Measurements from ENCODE around the gene KLHL29.

Gene KLHL29

DNA sequence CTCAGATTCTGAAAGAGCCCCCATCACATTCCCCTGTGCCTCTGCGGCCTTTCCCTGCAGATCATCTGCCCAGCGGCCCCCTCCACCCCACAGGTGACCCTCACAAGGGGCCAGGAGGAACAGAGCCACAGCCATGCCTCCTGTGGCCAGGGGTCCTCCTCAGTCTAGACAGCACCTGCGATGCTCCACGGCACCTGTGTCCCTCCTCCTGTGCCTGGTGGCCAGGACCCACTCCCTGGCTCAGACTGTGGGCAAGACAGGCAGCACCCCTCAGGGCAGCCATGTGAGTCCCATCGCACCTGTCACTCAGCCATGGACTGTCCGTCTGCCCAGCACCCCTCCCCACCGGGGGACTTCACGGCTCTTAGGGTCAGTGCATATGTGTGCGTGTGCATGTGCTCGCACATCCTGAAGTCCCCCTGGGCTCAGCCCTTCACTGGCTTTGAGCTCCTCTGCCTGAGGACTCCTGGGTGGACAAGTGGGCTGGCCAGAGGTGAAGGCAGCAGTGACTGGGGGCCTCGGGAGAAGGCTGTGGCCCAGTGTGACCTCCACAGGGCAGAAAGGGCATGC, 304.2 kb downstream of the KLHL29 start:
- DNase-seq = no peak

DNA sequence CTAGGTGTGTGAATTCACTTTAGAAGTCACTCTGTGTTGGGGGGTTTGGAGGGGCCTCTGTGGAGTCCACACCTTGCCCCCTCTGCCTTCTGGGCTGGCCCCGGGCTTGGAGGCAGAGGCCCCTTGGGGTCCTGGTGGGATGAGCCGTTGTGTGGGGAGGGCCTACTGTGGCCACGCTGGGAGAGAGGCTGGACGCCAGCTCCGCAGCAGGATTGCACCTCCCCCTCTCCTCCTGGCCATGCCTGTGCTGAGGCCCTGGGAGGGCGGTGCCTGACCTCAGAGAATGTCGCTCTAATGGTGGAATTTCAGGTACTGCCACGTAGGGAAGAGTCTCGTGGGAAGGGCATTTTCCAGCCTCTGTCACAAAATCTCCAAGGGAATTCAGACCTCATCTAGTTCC, 304.9 kb downstream of the KLHL29 start:
- DNase-seq = no peak

DNA sequence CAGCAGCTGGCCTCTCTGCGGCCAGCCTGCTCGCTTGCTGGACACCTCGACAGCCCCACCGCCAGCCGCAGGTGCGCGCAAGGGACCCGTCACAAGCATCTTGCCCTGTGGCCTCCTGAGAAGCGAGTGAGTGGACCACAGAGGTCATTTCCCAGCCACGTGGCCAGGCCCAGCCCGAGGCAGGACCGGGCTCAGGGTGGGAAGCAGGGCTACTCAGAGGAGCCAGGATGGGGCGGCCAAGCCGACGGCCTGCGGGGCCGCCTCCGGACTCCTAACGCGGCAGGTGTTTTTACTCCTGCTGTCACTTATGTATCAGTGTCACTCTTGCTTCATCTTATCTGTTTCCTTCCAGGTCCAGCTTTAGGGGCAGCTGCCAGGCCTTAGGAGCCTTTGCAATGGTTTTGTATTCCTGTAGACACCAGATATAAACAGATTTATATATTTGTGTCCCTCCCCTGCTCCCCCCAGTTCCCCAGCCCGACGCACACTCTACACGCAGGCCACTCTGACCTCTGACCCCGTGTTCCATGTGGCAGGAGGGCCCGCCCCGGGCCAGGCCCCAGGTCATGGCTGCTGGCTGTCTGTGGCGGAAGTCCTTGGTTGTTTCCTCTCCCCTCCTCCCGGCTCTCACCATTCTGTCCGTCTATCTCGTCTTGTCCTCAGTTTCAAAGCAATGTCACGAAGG, 305.6 kb downstream of the KLHL29 start:
- no peak for DNase-seq

DNA sequence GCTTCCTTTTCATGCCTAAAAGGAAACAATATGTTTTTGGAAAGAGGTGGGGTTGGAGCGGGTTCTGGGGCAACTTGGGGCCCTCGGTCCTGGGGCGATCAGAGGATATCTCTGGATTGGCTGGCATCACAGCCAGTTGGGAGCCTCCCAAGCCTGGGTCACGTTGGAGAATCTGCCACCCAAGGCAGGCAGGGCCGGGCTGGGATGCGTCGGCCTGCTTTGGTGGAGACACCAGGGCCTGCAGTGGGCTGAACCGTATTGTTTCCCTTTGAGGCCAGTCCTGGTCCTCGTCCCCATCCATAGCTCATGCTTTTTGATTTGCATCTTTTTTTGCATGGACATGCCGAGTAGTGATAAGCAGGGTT, 306.1 kb downstream of the KLHL29 start:
- DNase-seq = no peak

DNA sequence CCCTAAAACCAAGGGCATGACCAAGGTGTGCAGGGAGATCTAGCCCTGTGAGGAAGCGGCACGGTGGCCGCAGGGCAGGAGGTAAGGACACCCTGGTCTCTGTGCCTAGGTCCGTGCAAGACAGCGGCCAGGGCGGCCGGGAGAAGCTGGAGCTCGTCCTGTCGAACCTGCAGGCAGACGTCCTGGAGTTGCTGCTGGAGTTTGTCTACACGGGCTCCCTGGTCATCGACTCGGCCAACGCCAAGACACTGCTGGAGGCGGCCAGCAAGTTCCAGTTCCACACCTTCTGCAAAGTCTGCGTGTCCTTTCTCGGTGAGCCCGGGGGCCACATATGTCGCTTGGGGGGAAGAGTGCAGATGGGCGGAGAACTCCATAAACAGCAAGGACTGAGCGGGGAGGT, 306.6 kb downstream of the KLHL29 start:
- DNase-seq = no peak

DNA sequence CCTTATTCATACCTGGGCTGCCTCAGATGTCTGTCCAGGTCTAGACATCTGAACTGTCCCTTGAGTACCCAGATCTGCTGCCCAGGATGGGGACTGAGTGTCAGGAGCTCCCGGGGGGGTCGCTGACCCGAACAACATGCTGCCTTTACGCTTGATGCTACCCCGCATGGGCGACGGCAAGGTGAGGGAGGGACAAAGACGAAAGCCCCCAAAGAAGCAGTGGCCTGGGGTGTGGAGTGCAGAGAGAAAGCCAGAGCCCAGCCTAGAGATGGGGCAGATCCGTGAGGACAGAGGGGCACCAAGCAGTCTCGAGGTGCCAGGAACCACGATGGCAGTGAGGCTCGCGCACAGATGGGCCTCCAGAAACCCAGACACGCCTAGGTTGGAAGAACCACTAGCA, 307.3 kb downstream of the KLHL29 start:
- no peak for DNase-seq

DNA sequence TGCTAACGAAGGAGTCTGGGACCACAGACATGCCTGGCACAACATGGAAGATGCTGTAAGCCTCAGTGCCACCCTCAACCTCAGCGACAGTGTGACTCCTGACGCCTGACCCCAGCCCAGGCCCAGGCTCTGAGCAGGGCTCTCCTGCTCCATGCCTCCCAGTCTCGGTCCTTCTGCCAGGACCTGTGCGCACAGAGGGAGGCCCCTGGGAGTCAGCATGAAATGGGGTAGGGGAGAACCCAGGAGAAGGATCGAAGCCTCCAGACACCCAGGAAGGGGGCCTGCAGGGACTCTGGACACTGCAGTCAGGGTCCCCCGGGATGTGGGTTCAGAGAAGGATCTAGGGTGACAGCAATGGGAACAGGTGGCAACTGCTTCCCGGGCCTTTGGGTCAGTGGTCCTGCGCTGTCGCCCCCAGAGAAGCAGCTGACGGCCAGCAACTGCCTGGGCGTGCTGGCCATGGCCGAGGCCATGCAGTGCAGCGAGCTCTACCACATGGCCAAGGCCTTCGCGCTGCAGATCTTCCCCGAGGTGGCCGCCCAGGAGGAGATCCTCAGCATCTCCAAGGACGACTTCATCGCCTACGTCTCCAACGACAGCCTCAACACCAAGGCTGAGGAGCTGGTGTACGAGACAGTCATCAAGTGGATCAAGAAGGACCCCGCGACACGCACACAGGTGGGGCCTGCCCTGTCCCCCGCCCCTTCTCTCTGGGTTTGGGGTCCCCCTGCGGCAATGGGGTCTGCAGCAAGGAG, 308.0 kb downstream of the KLHL29 start:
- DNase-seq = no peak

DNA sequence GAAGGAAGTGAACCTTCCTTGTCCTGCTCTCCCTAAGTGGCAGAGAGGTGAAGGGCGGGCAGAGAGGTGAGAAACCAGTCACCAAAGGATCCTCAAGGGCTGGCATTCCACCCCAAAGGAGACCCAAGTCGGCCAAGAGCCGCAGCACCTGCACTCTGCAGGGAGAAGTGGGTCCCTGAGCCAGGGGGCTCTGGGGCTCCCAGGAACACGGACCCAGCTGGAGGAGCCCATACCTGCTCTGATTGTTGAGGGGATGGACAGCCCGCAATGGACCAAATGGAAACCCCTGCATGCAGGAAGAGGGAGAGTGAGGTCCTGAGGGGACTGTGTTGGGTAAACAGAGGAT, 308.6 kb downstream of the KLHL29 start:
- no peak for DNase-seq

DNA sequence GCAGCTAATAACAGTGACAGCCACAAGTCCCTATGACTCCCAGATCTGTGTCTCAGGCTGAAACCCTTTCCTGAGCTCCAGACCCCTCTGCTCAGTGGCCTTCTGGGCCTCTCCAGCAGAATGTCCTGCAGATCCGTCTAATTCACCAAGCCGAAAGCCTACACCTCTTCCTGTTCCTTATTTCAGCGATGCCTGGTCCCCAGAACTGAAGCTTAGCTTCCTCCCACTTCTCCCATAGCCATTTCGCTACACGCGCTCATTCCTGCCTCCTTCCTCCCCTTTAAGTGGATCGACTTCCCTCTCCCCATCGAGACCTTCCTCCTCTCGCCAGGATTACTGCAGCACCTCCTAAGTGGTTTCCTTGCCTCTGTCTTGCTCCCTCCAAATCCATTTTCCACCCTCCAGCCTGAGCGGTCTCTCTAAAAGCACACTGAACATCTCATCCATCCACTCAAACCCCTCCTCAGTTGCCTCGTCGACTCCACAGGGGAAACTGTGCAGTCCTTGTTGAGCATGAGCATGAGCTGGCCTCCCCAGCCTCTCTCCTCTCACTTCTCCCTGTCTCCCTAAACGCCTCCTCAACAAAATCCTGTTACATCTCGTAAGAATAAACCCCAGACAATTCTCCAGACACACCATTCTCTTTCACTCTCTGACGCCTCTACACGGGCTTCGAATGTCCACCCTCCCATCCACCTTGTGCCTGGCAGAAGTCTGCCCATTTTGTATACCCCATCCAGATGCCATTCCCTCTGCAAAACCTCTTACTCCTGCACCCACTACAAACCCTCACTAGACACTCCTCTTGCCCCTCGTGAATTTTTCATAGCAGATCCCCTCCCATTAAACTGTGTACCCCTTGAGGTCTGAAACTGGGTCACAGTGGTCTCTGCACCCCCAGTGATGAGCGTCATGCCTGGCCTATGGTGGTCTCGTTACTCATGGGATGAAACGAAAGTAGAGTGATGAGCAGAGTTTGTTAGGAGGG, 309.4 kb downstream of the KLHL29 start:
- no peak for DNase-seq

DNA sequence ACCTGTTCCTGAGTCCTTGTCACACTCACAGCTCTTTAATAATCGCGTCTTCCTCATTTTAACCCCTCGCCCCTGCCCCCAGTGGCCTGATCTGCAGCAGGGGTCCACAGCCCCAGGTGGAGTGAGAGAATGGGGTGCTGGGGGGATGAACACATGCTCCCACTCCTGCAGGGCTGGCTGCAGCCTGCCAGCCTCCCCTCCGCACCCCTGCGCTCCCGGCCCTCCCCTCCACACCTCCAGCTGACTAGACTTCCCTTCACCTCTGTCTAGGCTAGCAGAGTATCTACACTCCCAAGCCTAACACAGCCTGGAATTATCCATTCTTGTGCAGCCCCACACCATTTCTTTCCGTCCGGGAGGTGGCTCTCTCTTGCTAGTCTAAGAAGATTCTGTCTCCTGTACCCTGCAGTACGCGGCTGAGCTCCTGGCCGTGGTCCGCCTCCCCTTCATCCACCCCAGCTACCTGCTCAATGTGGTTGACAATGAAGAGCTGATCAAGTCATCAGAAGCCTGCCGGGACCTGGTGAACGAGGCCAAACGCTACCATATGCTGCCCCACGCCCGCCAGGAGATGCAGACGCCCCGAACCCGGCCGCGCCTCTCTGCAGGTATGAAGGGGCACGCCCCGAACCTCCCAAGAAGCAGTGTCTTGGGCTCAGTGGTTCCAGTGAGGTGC, 310.4 kb downstream of the KLHL29 start:
- no peak for DNase-seq

DNA sequence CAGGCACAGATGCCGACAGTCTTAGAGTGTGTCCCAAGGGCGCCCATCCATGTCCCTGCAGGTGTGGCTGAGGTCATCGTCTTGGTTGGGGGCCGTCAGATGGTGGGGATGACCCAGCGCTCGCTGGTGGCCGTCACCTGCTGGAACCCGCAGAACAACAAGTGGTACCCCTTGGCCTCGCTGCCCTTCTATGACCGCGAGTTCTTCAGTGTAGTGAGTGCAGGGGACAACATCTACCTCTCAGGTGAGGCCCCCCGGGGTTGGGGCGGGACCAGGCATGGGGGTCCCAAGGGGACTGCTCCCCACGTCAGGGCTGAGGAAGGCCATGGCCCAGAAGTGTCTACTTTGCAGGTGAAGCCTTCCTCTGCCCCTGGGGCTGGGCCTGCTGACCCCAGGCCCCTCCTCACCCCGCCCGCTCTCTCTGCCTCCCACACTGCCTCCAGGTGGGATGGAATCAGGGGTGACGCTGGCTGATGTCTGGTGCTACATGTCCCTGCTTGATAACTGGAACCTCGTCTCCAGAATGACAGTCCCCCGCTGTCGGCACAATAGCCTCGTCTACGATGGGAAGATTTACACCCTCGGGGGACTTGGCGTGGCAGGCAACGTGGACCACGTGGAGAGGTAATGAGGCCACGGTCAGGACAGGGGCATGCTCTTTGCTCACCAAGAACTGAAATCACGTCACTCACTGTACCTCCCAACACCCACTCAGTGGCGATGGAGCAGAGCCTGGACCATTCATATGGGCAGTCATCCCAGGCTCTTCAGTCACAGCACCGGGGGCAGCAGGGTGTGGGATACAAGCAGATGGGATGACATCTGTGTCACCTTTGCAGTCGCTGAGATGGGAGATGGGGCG, 311.1 kb downstream of the KLHL29 start:
- no peak for DNase-seq

DNA sequence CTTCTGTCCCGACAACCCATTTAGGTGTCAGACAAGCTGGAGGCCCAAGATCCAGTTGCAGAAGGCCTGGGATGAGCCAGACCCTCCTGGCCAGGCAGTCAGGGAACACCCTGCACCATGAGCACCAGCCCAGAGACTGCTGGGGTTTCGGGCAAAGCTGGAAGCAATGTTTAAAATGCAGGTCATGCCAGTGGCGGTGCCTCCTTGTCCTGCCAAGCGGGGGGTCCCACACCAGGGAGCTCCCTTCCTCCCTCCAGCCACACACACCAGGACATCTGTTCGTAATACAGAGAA, 311.7 kb downstream of the KLHL29 start:
- DNase-seq = no peak

DNA sequence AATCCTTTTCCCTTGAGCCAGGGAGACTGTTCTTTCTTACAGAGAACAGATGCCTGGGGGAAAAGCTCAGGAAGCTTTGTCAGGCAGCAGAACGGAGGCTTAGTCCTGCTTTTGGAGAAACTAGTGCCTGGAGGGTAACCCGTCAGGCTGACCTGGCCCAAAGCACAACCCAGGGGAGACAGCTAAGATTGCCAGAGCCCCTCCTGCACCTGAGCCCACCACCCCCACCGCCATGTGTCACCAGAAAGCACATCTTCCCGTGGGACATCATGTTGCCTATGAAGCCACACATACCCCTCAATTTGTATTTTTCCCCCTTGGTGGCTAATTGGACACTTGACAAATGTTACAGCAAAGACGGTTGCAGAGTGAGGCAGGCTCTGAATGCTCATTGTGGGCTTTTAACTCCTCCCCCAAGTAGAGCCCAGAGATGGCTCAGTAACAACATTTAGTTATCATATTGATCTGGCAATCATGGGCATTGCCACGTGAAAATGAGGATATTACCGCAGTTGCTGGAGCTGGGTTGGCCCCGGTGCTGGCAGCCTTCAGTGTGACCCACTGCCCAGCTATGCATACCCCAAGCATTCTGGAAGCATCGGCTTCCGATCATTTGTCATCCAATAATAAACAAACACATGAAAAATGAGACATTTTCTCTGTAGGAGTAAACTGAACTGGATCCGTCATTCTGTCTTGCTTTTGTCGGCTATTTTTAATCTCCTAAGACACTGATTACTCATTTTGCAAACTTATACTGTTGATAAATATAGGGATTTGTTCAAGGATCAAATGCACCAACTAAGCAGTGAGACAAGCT, 312.5 kb downstream of the KLHL29 start:
- no peak for DNase-seq

DNA sequence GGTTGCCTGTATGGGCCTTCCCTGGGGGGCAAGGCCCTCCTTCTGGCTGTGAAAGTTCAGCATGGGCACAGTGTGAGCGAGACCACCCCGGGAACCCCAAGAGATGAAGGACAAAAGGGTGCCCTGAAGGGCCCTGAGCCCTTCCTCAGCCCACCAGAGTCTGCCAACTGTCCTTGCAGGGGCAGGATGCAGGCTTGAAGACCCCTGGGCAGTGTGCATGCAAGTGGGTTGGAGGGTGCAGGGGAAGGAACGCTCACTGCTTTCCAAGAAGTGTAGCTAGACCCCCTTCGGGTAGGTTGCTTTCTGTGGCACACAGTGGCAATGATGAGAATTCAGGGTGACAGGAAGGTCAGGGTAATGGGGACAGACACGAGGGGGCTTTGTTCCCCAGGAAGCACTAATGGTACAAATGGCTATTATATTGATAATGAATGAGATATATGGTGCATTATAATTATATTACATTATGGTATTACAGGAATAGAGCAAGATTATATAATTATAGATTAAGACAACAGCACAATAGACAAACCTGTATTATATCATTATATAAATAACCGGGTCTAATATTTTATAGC, 313.2 kb downstream of the KLHL29 start:
- no peak for DNase-seq

DNA sequence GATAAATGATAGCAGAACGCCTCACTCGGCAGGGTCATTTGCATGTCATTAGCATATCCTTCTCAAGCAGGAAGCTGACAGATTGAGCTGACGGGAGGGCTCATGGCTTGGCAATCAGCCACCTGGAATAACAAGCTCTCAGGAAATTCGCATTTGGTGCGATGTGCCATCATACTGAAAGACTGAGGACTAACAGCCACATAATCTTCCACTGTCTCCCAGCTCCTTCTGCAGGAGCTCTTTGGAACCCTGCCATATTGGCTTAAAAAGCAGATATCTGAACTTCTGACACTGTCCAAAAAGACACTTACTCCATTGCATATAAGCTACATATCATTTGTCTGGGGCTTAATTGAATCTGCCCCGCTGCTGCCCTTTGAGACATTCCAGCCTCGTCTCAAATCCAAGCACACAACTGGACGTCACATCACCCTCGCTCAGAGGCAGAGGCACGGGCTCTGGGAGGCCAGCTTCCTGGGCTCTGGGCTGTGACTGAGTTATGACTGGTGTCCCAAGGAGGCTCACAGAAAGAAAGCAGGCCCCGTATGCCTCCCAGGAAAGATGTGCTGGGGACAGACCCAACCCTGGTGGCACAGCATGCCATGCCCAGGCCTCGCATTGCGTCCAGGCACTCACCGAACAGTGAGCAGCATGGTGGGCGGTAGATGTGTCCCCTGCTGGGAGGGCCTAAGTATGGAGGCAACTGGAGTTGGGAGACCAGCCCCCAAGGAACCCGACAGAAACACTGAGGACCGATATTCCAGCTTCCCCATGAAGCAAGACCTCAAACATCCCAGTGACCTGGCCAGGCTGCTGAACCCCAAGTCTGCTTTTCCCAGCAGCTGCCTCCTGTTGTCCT, 314.0 kb downstream of the KLHL29 start:
- DNase-seq = no peak

DNA sequence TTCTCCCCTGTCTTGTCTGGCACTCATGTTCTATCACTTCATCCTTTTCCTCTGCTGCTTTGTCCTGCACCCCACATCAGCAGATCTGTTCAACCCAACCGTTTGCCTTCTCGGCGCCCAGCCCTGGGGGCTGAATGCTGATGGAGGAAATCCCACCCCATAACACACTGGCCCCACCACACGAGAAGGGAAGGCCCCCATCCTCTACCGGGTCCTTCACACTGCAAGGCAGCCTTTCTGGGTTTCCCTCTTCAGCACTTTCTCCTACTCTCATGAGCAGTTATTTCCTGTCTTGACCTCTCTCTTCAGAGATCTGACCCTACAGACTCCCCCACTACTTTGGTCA, 314.6 kb downstream of the KLHL29 start:
- DNase-seq = no peak

DNA sequence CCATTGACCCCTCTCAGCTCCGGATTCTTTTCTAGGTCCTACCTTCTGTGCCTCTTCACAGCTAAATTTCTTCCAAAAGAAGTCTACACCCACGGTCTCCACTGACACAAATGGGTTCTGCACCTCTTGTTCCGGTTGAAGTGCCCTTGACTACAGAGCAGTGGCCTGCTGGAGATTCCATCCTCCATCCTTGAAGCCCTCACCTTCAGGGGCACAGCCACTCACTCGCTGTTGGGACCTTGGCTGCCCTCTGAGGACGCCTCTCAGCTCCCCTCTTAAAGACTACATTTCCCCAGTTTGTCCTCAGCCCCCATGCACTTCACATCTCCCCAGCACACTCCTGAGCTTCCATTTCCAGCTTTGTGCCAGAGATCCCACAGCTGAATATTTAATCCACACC, 315.6 kb downstream of the KLHL29 start:
- DNase-seq = no peak

DNA sequence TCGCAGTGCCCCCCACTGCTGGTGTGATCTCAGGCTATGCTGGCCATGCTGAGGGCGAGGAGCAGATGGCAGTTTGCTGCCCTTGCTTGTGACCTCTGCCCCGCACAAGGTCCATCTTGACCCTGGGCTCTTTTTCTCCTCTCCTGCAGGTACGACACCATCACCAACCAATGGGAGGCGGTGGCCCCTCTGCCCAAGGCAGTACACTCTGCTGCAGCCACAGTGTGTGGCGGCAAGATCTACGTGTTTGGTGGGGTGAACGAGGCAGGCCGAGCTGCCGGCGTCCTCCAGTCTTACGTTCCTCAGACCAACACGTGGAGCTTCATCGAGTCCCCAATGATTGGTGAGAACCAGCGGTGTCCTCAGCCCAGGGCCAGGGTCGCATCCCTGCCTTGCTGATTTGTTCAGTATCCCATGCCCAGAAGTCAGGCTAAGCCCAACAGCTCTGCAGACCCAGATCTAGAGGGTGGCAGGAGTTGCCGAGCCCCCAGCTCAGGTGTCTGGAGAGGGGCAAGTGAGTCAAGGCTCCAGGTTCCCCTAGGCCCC, 318.1 kb downstream of the KLHL29 start:
- no peak for DNase-seq

DNA sequence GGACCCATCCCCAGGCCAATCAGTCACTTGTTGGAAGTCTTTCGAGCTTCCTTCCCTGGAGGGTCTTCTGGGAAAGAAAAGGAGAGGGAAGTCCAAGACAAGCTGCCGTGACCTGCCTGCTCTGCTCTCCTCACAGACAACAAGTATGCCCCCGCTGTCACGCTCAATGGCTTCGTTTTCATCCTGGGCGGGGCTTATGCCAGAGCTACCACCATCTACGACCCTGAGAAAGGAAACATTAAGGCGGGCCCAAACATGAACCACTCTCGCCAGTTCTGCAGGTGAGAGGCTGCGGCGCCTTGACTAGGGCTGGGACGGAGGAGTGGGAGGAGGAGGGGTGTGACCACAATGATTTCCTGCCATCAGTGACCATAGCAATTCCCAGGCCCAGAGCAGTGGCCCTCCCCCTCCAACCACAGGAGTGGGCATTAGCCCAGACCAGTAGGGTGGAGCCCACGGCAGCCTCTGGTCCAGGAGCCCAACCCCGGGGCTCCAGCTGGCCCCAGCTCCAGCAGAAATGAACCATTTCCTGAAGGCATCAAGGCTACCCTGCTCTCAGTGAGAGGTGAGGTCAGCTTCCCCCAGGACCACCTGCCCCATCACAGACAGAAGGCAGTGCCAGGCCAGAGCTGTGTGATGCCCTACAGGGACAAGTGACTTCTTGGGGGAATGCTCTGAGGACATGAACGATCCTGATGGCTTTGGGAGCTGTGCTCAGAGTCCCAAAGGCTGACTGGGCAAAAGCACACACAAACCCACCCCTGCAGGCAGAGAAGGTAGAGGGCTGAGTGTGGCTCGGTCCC, 318.8 kb downstream of the KLHL29 start:
- DNase-seq = no peak
